Bone marrow (tissue), 2 donors: ENCODE measurements around the gene PRRC2B.
"Not testable (repeated sequence)": the region's sequence is repeated elsewhere in the genome, so short reads cannot be mapped to it uniquely, and the experiment has no call there.

ENCODE experiments used
- DNase-seq, 2 donors: peaks; one replicate each; lab custom pipeline; 2025; lab: John Stamatoyannopoulos, UW

Gene PRRC2B

GRCh38 chr9:131539223-131539923 is 145.5 kb downstream of the PRRC2B start:
- no peak for DNase-seq

- no peak for DNase-seq
These were observed 149.3 kb downstream of the PRRC2B start for GRCh38 chr9:131543141-131543540.

GRCh38 chr9:131545003-131545785 is 151.3 kb downstream of the PRRC2B start, which contains the start of gene PRRT1B:
PRRT1B (plus strand) TSS chr9:131545523; CDS start chr9:131545616, 93 bp downstream.
- no peak for DNase-seq

- no peak for DNase-seq
These were observed 152.0 kb downstream of the PRRC2B start for GRCh38 chr9:131545786-131546335.

GRCh38 chr9:131546336-131547084 is 152.6 kb downstream of the PRRC2B start:
- DNase-seq = no peak

- DNase-seq = not testable (repeated sequence)
These were observed 155.3 kb downstream of the PRRC2B start for GRCh38 chr9:131549186-131549585.
